ENCODE data around the gene M1AP.

DNA sequence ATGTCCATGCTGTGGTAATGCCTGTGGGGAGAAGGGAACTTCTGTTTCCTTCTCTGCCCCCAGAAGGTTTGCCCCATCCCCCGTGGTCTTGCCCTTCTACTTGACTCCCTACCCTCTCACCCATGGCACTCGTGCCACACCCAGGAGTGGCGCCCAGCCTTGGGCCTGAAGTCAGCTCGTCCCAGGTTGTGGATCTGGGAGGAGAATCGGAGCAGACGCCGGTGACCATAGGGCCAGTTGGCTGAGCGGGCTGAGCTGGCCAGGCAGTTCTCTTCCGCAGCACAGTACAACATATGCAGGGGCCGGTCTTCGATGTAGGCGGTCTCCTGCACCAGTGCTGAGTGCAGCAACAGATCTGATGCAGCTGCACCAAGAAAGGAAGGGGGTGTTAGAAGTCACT, 113.7 kb downstream of the M1AP start:
- TF ChIP-seq POLR2A (IDR thresholded peaks at IDR 0.05) (no peak), POLR2AphosphoS5 (IDR thresholded peaks at IDR 0.05; ENCODE audit: insufficient read depth in 1 of 2, low read depth in 1 of 2) (no peak)
- TF ChIP-seq, protein P1, sequence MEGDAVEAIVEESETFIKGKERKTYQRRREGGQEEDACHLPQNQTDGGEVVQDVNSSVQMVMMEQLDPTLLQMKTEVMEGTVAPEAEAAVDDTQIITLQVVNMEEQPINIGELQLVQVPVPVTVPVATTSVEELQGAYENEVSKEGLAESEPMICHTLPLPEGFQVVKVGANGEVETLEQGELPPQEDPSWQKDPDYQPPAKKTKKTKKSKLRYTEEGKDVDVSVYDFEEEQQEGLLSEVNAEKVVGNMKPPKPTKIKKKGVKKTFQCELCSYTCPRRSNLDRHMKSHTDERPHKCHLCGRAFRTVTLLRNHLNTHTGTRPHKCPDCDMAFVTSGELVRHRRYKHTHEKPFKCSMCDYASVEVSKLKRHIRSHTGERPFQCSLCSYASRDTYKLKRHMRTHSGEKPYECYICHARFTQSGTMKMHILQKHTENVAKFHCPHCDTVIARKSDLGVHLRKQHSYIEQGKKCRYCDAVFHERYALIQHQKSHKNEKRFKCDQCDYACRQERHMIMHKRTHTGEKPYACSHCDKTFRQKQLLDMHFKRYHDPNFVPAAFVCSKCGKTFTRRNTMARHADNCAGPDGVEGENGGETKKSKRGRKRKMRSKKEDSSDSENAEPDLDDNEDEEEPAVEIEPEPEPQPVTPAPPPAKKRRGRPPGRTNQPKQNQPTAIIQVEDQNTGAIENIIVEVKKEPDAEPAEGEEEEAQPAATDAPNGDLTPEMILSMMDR (IDR thresholded peaks at IDR 0.05): no peak
